HG03342 (cell line): Measurements from ENCODE around the gene TTC39B.
A peak's percentile ranks its signal among the peaks of the same experiment; 100 is the strongest.
"Not testable (repeated sequence)": the region's sequence is repeated elsewhere in the genome, so short reads cannot be mapped to it uniquely, and the experiment has no call there.

Experiments
- ATAC-seq: cut with Tn5 transposase; IDR thresholded peaks from one replicate; pipeline ENCODE4 v1.9.1; 2021; ENCODE audit warnings: mild to moderate bottlenecking, moderate library complexity; ENCODE audit not compliant: unreplicated experiment

Gene TTC39B

GRCh38 chr9:15306757-15307522, at the start of gene TTC39B:
TTC39B (minus strand) TSS chr9:15307216; CDS start chr9:15307125, 91 bp downstream.
- peak; percentile 86 for ATAC-seq

DNA sequence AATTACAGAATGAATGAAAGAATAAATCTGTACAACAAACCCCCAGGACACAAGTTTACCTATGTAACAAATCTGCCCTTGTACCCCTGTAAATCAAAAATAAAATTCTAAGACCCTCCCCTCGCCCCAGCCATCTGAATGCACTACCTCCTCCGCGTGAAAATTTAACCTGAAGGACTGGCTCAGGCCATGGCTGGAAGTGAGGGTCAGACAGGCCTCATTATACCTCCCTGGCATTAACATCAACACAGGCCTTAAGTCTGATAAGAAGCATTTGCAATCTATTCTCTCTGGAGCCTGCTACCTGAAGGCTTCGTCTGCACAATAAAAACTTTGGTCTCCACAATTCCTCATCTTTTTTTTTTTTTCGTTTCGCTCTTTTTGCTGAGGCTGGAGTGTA, 48.7 kb upstream of the TTC39B start:
- no peak for ATAC-seq

DNA sequence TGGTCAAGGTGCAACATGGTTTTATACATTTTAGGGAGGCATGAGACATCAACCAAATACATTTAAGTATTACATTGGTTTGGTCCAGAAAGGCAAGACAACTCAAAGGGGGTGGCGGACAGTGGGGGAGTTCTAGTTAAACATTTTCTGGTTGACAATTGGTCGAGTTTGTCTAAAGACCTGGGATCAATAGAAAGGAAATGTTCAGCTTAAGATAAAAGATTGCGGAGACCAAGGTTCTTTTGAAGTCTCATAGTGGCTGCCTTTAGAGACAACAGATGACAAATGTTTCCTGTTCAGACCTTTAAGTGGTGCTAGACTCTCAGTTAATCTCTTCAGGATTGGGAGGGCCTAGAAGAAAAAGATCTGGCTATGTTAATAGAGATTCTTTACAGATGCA, 47.7 kb upstream of the TTC39B start:
- ATAC-seq, result no peak

- no peak for ATAC-seq
Measured at GRCh38 chr9:15353892-15354291, 46.9 kb upstream of the TTC39B start.

- no peak for ATAC-seq
Measured at GRCh38 chr9:15352306-15352705, 45.3 kb upstream of the TTC39B start.

DNA sequence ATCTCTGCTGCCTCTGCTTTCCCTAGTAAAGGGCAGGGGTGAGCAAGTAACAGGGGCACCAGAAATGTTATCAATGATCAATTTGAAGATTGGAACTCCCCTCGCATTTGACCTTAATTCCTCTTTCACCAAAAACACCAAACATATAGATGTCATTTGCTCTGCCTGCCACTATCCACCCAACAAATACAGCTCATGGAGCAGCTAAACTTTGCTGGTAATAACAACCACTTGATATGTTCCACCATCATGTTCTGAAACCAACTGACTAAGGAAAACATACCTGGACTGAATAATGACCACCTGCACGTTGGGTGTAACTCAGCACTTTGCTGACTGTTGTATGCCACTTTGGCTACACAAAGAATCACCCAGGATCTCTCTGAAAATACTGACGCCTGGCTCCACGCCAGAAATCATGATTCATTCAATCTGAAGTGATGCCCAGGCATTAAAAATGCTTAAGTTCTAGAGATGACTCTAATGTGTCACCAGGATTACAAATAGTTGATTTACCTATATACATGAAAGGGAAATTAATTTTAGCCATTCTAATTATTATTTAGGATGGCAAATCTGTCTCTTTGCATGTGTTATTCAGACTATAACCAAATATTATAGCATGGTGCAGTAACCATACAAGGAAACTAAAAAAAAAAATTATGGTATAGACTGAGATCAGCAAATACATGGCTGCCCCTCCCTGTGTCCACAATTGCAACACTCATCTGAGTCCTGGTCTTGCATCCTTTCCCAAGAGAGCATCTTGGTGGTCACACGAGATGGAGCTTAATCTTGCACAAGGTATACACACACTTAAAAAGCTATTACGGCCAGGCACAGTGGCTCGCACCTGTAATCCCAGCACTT, 43.1 kb upstream of the TTC39B start:
- no peak for ATAC-seq

DNA sequence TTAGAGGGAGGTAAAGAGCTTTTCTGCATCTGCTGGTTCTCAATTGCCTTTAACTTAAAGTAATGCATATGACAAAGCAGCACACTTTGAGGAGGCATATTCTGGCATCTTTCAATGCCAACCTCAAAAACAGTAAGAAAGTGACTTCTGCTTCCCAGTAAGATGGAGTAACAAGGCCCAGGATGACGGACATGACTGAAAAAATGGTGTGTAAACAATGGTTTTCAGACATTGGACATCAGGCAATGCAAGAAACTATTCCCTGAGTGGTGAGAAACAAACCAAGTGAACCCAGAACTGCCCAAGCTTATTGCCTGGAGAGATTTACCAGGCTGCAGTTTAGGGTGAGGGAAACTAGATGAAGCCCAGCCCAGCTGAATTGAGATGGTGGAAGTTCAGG, 39.8 kb upstream of the TTC39B start:
- ATAC-seq, result no peak

- ATAC-seq, result no peak
Measured at GRCh38 chr9:15344191-15344590, 37.2 kb upstream of the TTC39B start.

DNA sequence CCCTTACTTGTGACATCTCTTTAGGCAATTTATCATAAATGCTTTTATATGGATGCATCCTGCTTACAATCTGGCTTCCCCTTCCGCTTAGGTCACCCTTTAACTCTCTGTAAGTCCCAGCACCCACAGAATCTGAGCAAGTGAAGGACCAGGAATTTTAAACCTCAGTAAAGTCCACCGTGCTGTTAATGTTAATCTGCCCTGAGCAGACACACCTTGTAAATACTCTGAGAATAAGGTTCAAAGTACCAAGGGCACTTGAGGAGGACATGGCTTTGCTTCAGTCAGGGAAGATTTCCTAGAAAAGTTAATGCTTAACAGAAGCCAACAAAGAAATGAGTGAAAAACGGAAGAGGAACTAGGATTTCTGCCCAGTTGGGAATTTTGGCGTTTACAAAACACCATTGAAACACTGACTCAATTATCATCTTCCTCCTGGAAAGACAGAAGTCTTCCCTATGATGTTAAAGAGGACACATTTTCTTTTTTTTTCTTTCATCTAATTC, 26.4 kb upstream of the TTC39B start:
- no peak for ATAC-seq

DNA sequence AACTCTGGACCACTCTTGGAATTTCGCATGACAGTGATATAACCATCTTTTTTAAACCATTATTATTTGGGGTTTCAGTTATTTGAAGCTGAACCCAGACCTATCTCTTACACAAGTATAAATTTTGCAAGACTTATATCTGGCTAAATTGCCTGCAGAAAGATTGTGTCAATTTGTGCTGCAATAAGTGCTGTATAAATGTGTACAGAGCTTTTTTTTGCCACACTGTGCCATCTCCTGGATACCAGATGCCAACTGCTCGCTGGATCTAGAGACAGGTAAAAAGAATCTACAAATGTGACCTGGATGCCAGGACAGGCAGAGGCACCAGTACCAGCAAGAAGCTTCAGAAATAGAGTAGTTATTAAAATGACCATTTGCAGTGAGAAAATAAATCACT, 25.9 kb upstream of the TTC39B start:
- no peak for ATAC-seq

DNA sequence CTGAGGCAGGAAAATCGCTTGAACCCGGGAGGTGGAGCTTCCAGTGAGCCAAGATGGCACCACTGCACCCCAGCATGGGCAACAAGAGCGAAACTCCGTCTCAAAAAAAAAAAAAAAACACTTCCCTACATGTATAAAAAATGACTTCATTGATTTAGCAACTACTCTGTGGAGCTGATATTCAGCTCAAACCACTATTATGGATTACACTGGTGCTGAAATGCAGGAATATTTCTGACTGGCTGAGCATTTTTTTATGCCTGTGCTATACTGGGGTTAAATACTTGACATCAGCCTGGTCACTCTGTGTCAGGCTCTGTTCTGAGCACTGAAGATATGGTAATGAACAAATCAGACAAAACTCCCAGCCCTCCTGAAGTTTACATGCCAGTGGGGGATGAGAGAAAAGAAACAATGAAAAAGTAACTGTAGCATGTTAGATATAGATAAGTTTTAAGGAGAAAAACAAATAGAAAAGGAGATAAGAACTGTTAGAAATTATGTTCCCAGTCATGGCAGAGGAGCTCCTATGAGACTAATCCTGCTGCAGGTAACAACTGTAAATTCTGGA, 22.6 kb upstream of the TTC39B start:
- ATAC-seq, result no peak

DNA sequence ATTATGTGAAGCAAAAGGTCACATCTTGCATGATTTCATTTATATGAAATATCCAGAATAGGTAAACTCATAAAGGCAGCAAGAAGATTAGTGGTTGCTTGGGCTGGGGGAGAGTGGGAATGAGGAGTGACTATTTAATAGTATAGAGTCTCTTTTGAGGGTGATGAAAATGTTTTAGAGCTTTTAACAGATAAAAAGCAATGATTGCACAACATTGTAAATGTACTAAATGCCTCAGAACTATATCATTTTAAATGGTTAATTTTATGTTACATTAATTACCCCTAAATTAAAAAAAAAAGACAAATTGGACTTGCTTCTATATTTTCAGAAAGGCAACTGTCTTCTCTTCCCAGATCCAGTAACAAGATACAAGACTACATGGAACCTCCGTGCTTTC, 21.9 kb upstream of the TTC39B start:
- no peak for ATAC-seq

DNA sequence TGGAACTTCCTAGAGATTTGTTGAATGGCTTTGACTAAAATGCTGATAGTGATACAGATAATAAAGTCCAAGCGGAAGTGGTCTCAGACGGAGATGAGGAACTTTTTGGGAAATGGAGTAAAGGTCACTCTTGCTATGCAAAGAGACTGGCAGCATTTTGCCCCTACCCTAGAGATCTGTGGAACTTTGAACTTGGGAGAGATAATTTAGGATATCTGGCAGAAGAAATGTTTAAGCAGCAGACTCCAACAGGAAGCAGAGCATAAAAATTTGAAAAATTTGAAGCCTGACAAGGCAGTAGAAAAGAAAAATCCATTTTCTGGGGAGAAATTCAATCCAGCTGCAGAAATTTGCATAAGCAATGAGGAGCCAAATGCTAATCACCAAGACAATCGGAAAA, 15.7 kb upstream of the TTC39B start:
- ATAC-seq, result not testable (repeated sequence)

GRCh38 chr9:15319661-15320060, 12.6 kb upstream of the TTC39B start:
- ATAC-seq, result not testable (repeated sequence)

GRCh38 chr9:15317836-15318235, 10.8 kb upstream of the TTC39B start:
- ATAC-seq, result no peak

DNA sequence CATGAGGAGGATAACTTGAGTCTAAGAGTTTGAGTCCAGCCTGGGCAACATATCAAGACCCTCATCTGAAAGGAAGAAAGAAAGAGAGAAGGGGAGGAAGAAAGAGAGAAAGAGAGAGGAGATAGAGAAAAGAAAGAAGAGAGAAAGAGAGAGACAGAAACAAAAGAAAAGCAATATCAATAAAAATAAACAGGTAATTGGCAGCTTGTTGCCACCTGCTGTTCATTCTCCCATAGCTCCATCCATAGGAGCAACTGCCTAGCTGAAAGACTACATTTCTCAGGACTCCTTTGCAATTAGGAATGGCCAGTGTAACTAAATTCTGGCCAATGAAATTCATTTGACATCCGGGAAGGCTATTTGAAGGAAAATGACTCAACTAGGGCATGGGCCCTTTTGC, 4.6 kb upstream of the TTC39B start:
- ATAC-seq, result no peak

DNA sequence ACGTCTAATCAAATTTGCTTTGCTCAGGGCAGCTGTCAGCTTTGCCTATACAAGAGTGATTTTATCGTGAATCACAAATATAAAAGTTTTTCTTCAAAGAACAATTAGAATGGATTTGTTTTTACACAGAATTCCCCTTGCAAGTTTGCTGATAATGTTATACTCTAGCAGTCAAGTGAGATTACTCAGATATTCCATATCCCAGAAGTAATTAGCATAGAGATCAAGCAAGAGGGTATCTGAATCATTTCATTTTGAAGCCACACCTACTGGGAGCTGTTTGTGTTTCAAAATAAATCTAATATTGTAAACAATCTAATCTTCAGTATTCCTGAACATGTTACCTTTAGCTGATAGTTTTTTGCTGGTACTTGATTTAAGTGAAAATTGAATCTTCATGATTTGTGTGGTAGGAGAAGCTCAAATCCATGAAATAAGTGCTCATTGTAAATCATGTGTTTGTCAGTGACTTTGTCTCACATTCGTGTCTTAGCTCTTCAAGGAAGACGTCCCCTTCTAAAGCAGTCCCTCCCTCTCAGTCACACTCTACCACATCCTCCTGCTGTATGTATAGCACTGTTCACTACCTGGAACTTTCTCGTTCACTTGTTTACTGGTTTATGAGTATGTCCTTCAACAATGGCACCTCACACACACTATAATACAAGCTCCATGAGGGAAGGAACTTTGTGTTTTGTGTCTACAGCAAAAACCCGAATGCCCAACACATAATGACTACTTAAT, 3.3 kb upstream of the TTC39B start:
- no peak for ATAC-seq

GRCh38 chr9:15308511-15308910, 1.5 kb upstream of the TTC39B start:
- ATAC-seq, result no peak

DNA sequence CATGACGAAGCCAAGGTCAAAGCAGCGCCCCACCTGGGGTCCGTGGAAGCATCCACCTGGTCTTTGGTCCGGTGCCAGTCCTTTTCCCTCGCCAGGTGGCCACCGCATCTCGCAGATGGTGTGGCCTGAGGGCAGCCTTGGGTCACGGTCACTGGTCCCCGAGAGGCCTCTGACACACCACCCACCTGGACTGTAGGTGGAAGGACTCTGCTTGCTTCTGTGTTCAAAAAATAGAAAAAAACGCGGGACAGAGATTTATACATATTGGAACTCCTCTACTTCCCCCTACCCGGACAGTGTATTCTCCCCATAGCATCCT, 466 bp upstream of the TTC39B start:
- ATAC-seq, result no peak

- ATAC-seq, result peak; percentile 29
Measured at GRCh38 chr9:15306068-15306756, 804 bp downstream of the TTC39B start.
